ENCODE data around the gene MRPL14. TPM values are rescaled to one million over a fixed set of nuclear protein-coding genes. Genes with fewer than 3 reads are reported as not detected.

The MRPL14 gene
- total RNA-seq, 3 donors from 2014 or later = 41.0 to 57.2 (median 56.8) TPM

DNA sequence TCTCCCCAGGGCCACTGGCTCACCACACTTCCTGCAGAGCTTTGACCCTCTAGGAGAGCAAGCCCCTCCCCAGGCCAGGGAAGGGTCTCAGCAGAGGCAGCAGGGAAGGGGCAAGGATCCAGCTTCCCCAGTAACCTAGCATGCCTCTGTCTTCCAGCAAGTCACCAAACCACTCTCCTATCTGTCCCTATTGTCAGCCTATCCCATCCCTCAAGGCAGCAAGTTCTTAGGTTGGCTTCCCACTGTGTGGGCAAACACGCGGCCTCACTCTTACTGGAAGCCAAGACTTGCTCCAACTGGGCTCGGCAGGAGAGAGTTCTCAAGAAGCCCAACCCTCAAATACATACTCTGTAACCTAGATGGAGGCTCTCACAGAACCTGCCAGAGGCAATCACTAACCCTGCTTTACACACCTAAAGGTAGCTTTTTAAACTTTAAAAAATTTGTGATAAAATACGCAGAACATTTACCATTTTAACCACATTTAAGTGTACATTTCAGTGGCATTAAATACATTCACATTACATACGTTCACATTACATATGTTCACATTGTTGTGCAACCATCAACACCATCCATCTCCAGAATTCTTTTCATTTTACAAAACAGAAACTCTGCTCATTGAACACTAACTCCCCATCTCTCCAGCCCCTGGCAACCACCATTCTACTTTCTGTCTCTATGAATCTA is 58.5 kb downstream of the MRPL14 start:
- H3K9me3 ChIP-seq = no peaks in the 10 kb centered on the region
- peaks cover 7% of the 10 kb centered on the region for H3K4me1 ChIP-seq (ENCODE audit: low read depth)
- intact Hi-C loops (cut with DNase I, micrococcal nuclease) = no loop called here
- no peak overlapping the region for H3K4me3 ChIP-seq
- TF ChIP-seq, protein P1, sequence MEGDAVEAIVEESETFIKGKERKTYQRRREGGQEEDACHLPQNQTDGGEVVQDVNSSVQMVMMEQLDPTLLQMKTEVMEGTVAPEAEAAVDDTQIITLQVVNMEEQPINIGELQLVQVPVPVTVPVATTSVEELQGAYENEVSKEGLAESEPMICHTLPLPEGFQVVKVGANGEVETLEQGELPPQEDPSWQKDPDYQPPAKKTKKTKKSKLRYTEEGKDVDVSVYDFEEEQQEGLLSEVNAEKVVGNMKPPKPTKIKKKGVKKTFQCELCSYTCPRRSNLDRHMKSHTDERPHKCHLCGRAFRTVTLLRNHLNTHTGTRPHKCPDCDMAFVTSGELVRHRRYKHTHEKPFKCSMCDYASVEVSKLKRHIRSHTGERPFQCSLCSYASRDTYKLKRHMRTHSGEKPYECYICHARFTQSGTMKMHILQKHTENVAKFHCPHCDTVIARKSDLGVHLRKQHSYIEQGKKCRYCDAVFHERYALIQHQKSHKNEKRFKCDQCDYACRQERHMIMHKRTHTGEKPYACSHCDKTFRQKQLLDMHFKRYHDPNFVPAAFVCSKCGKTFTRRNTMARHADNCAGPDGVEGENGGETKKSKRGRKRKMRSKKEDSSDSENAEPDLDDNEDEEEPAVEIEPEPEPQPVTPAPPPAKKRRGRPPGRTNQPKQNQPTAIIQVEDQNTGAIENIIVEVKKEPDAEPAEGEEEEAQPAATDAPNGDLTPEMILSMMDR (IDR thresholded peaks at IDR 0.05) = no peak
- no peaks in the 10 kb centered on the region for H3K36me3 ChIP-seq (ENCODE audit: low read depth)
- no peak for DNase-seq
- ATAC-seq = no peak

DNA sequence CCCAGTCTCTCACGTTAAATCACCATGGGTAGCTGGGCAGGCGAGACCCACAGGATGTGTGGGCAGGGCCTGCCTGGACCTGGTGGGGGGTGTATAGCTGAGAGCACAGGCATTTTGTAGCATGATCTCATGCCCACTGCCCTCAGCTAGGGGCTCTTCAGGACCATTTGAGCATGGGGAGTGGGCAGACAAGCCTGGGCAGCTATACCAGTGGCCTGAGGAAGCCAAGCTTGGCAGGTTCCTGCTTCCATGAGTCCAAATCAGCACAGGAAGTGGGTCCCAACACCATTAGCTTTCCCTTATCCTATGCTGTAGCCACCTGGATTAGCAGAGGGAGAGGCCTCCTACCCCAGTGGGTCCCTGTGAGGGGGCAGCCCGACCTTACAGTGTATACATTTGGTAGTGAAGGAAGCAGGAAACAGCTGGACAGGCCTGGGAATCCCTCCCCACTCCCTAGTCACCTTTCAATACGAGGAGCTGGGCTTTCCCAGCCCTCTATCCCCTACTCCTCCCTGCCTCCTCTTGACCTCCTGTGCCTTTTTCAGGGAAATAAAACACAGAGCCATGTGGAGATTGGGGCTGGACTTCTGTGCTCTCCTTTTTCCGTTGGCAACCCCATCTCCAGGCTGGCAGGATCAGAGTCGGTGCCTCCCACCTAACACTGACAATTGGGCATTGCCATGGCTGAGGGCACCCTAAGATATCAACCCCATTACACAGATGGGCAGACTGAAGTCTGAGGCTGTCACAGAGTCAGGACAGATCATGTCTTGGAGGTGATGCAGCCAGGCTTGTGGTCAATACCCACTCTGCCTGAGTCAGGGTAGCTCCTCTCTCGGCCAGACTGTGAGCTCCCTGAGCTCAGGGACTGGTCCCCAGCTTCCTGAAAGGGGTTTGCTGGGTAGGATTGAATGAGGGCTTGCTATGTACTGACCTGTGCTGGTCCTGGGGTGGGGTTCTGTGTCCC is 59.8 kb downstream of the MRPL14 start:
- TF ChIP-seq, protein P1 (IDR thresholded peaks at IDR 0.05) = no peak

DNA sequence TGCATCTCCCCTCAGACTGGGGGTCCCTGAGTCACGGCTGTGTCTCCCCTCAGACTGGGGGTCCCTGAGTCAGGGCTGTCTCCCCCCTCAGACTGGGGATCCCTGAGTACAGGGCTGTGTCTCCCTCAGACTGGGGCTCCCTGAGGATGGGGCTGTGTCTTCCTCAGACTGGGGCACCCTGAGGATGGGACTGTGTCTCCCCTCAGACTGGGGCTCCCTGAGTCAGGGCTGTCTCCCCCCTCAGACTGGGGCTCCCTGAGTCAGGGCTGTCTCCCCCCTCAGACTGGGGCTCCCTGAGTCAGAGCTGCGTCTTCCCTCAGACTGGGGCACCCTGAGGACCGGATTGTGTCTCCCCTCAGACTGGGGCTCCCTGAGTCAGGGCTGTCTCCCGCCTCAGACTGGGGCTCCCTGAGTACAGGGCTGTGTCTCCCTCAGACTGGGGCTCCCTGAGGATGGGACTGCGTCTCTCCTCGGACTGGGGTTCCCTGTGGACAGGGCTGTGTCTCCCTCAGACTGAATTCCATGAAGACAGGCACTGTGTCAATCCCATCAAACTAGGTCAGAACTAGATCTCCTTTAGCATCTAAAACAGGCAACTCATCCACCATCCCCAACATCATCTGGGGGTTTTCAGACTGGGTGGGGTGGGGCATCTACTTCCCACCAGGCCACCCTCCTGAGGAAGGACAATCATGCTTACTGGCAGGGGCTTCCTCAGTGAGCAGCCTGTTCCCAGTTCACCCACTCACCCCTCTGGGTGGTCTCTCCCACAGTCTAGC is 60.7 kb downstream of the MRPL14 start:
- DNase-seq (no peak), ATAC-seq (no peak)
- no peak overlapping the region for H3K4me3 ChIP-seq
- no peaks in the 10 kb centered on the region for H3K9me3 ChIP-seq
- H3K36me3 ChIP-seq (ENCODE audit: low read depth) = no peaks in the 10 kb centered on the region
- intact Hi-C loops (cut with DNase I, micrococcal nuclease) = no loop called here
- H3K4me1 ChIP-seq (ENCODE audit: low read depth) = no peaks in the 10 kb centered on the region
- TF ChIP-seq, protein P1 (IDR thresholded peaks at IDR 0.05) = no peak

More for the DNA sequence above, 59.8 kb downstream of the MRPL14 start:
- DNase-seq (no peak), ATAC-seq (no peak)
- Histone ChIP-seq H3K4me3 (no peak overlapping the region), H3K4me1 (ENCODE audit: low read depth) (no peaks in the 10 kb centered on the region), H3K36me3 (ENCODE audit: low read depth) (no peaks in the 10 kb centered on the region), H3K9me3 (no peaks in the 10 kb centered on the region)
- intact Hi-C loops (cut with DNase I, micrococcal nuclease) = no loop called here

DNA sequence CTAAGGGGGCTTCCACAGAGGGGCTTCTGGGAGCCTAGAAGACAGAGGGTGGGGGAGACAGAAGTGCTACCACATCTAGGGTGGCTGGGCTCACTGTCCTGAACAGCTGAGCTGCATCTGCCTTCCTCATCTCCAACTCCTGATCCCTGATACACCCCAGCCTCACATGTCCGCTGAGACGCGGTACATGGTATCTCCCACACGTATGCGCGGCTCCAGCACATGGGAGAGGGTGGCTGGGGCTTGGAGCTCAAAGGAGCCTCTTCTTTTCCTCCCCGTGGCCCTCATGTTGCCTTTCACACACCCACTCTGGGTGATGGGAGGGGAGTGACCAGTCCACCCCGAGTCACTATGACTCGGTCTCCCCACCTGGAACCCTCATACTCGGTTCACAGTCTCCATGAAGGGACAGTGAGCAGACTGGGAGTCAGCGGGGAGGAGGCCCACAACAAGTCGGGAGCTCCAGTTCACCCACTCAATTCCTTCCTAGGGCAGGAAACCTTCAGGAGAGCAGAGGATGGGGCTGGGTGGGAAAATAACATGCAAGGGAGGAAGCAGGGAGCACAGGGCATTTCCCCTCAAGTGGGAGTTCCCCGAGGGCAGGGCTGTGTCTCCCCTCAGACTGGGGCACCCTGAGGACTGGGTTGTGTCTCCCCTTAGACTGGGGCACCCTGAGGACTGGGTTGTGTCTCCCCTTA is 61.7 kb downstream of the MRPL14 start:
- intact Hi-C loops (cut with DNase I, micrococcal nuclease) = no loop called here
- DNase-seq (no peak), ATAC-seq (no peak)
- H3K4me1 ChIP-seq (ENCODE audit: low read depth) = no peaks in the 10 kb centered on the region
- TF ChIP-seq, protein P1 (IDR thresholded peaks at IDR 0.05) = no peak
- H3K4me3 ChIP-seq = no peak overlapping the region
- no peaks in the 10 kb centered on the region for H3K36me3 ChIP-seq (ENCODE audit: low read depth)
- no peaks in the 10 kb centered on the region for H3K9me3 ChIP-seq

DNA sequence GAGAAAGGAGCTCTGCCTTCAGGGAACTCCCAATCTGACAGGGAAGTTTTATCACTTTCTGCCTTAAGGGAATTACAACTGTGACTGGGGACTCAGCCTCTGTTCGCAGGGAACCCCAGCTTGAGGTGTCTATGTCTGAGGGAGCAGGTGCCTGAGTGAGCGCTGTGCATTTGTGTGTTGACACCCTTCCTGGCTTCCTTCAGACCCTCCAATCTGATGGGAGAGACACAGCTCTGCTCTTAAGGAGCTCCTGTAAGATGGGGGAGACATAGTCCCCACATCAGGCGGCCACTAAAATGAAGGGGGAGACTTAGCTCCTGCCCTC is 62.3 kb downstream of the MRPL14 start:
- H3K9me3 ChIP-seq = no peaks in the 10 kb centered on the region
- no peaks in the 10 kb centered on the region for H3K36me3 ChIP-seq (ENCODE audit: low read depth)
- TF ChIP-seq, protein P1 (IDR thresholded peaks at IDR 0.05) = no peak
- H3K4me1 ChIP-seq (ENCODE audit: low read depth) = no peaks in the 10 kb centered on the region
- intact Hi-C loops (cut with DNase I, micrococcal nuclease) = no loop called here
- no peak for ATAC-seq
- no peak for DNase-seq
- no peak overlapping the region for H3K4me3 ChIP-seq

Measured in mucosa of descending colon (tissue), 3 donors.